Measurements from ENCODE around the gene TBC1D9B.

Gene TBC1D9B

GRCh38 chr5:179886190-179886911 lies 21.3 kb downstream of the TBC1D9B start:
- DNase-seq (ENCODE audit: low spot score): no peak
- Mint-ChIP-seq H3K4me3 (no peak overlapping the region), H3K36me3 (ENCODE audit: low read depth) (peaks cover 75% of the 10 kb centered on the region), H3K27ac (no peak overlapping the region), H3K4me1 (ENCODE audit: low read depth) (peaks cover 2% of the 10 kb centered on the region), H3K27me3 (ENCODE audit: low read depth) (no peaks in the 10 kb centered on the region), H3K9me3 (peaks cover 37% of the 10 kb centered on the region)

GRCh38 chr5:179885491-179886090 lies 22.1 kb downstream of the TBC1D9B start:
- H3K4me1 Mint-ChIP-seq (ENCODE audit: low read depth): peaks cover 2% of the 10 kb centered on the region
- H3K36me3 Mint-ChIP-seq (ENCODE audit: low read depth): peaks cover 79% of the 10 kb centered on the region
- no peak for DNase-seq (ENCODE audit: low spot score)
- H3K27me3 Mint-ChIP-seq (ENCODE audit: low read depth): no peaks in the 10 kb centered on the region
- no peak overlapping the region for H3K27ac Mint-ChIP-seq
- H3K9me3 Mint-ChIP-seq: peaks cover 37% of the 10 kb centered on the region
- no peak overlapping the region for H3K4me3 Mint-ChIP-seq

GRCh38 chr5:179883163-179883562 lies 24.5 kb downstream of the TBC1D9B start:
- Mint-ChIP-seq H3K9me3 (peaks cover 37% of the 10 kb centered on the region), H3K4me3 (no peak overlapping the region), H3K27ac (no peak overlapping the region), H3K27me3 (ENCODE audit: low read depth) (no peaks in the 10 kb centered on the region), H3K36me3 (ENCODE audit: low read depth) (peaks cover 63% of the 10 kb centered on the region), H3K4me1 (ENCODE audit: low read depth) (no peaks in the 10 kb centered on the region)
- DNase-seq (ENCODE audit: low spot score): no peak

GRCh38 chr5:179882338-179882737 lies 25.4 kb downstream of the TBC1D9B start:
- H3K9me3 Mint-ChIP-seq: peaks cover 37% of the 10 kb centered on the region
- peaks cover 64% of the 10 kb centered on the region for H3K36me3 Mint-ChIP-seq (ENCODE audit: low read depth)
- no peak overlapping the region for H3K4me3 Mint-ChIP-seq
- H3K27me3 Mint-ChIP-seq (ENCODE audit: low read depth): no peaks in the 10 kb centered on the region
- H3K27ac Mint-ChIP-seq: no peak overlapping the region
- no peak for DNase-seq (ENCODE audit: low spot score)
- H3K4me1 Mint-ChIP-seq (ENCODE audit: low read depth): no peaks in the 10 kb centered on the region

GRCh38 chr5:179880848-179881590 lies 26.7 kb downstream of the TBC1D9B start:
- peaks cover 31% of the 10 kb centered on the region for H3K9me3 Mint-ChIP-seq
- H3K4me3 Mint-ChIP-seq: no peak overlapping the region
- no peaks in the 10 kb centered on the region for H3K4me1 Mint-ChIP-seq (ENCODE audit: low read depth)
- peaks cover 53% of the 10 kb centered on the region for H3K36me3 Mint-ChIP-seq (ENCODE audit: low read depth)
- H3K27me3 Mint-ChIP-seq (ENCODE audit: low read depth): no peaks in the 10 kb centered on the region
- DNase-seq (ENCODE audit: low spot score): no peak
- H3K27ac Mint-ChIP-seq: no peak overlapping the region

GRCh38 chr5:179880066-179880650 lies 27.5 kb downstream of the TBC1D9B start:
- Mint-ChIP-seq H3K4me1 (ENCODE audit: low read depth) (no peaks in the 10 kb centered on the region), H3K4me3 (no peak overlapping the region), H3K9me3 (peaks cover 27% of the 10 kb centered on the region), H3K36me3 (ENCODE audit: low read depth) (peaks cover 48% of the 10 kb centered on the region), H3K27ac (no peak overlapping the region), H3K27me3 (ENCODE audit: low read depth) (no peaks in the 10 kb centered on the region)
- no peak for DNase-seq (ENCODE audit: low spot score)

GRCh38 chr5:179879690-179880010 lies 28.0 kb downstream of the TBC1D9B start:
- H3K36me3 Mint-ChIP-seq (ENCODE audit: low read depth): peaks cover 43% of the 10 kb centered on the region
- peaks cover 23% of the 10 kb centered on the region for H3K9me3 Mint-ChIP-seq
- no peak for DNase-seq (ENCODE audit: low spot score)
- no peak overlapping the region for H3K4me3 Mint-ChIP-seq
- no peak overlapping the region for H3K27ac Mint-ChIP-seq
- no peaks in the 10 kb centered on the region for H3K4me1 Mint-ChIP-seq (ENCODE audit: low read depth)
- no peaks in the 10 kb centered on the region for H3K27me3 Mint-ChIP-seq (ENCODE audit: low read depth)

- Mint-ChIP-seq H3K27ac (no peak overlapping the region), H3K36me3 (ENCODE audit: low read depth) (peaks cover 38% of the 10 kb centered on the region), H3K27me3 (ENCODE audit: low read depth) (no peaks in the 10 kb centered on the region), H3K4me3 (no peak overlapping the region), H3K4me1 (ENCODE audit: low read depth) (no peaks in the 10 kb centered on the region), H3K9me3 (peaks cover 19% of the 10 kb centered on the region)
- no peak for DNase-seq (ENCODE audit: low spot score)
Observed at GRCh38 chr5:179879003-179879689, 28.6 kb downstream of the TBC1D9B start.

GRCh38 chr5:179878222-179879002 lies 29.3 kb downstream of the TBC1D9B start:
- Mint-ChIP-seq H3K27me3 (ENCODE audit: low read depth) (no peaks in the 10 kb centered on the region), H3K4me1 (ENCODE audit: low read depth) (no peaks in the 10 kb centered on the region), H3K9me3 (peaks cover 12% of the 10 kb centered on the region), H3K36me3 (ENCODE audit: low read depth) (peaks cover 33% of the 10 kb centered on the region), H3K27ac (no peak overlapping the region), H3K4me3 (no peak overlapping the region)
- DNase-seq (ENCODE audit: low spot score): no peak

GRCh38 chr5:179876610-179876952 lies 31.1 kb downstream of the TBC1D9B start:
- Mint-ChIP-seq H3K27ac (no peak overlapping the region), H3K27me3 (ENCODE audit: low read depth) (no peaks in the 10 kb centered on the region), H3K4me3 (no peak overlapping the region), H3K36me3 (ENCODE audit: low read depth) (peaks cover 22% of the 10 kb centered on the region), H3K4me1 (ENCODE audit: low read depth) (no peaks in the 10 kb centered on the region), H3K9me3 (no peaks in the 10 kb centered on the region)
- no peak for DNase-seq (ENCODE audit: low spot score)

GRCh38 chr5:179875741-179876609 lies 31.7 kb downstream of the TBC1D9B start:
- Mint-ChIP-seq H3K4me3 (no peak overlapping the region), H3K36me3 (ENCODE audit: low read depth) (peaks cover 17% of the 10 kb centered on the region), H3K9me3 (no peaks in the 10 kb centered on the region), H3K4me1 (ENCODE audit: low read depth) (no peaks in the 10 kb centered on the region), H3K27ac (no peak overlapping the region), H3K27me3 (ENCODE audit: low read depth) (no peaks in the 10 kb centered on the region)
- DNase-seq (ENCODE audit: low spot score): no peak

GRCh38 chr5:179874536-179875292 lies 33.0 kb downstream of the TBC1D9B start:
- no peaks in the 10 kb centered on the region for H3K9me3 Mint-ChIP-seq
- no peaks in the 10 kb centered on the region for H3K4me1 Mint-ChIP-seq (ENCODE audit: low read depth)
- H3K4me3 Mint-ChIP-seq: no peak overlapping the region
- no peak for DNase-seq (ENCODE audit: low spot score)
- peaks cover 22% of the 10 kb centered on the region for H3K36me3 Mint-ChIP-seq (ENCODE audit: low read depth)
- H3K27ac Mint-ChIP-seq: no peak overlapping the region
- no peaks in the 10 kb centered on the region for H3K27me3 Mint-ChIP-seq (ENCODE audit: low read depth)

All from T-helper 2 cell treated with Interferon-gamma antibody and Interleukin-4, amounts not matched to agents 5 μg/mL and 100 μg/mL, for 36 hours (primary cell).